HG02678 (cell line): ENCODE data around the gene RSRC2.
"Not testable (repeated sequence)": the region's sequence is repeated elsewhere in the genome, so short reads cannot be mapped to it uniquely, and the experiment has no call there.

Experiments used
- ATAC-seq: cut with Tn5 transposase; IDR thresholded peaks from one replicate; pipeline ENCODE4 v1.9.1; 2021; ENCODE audit warnings: mild to moderate bottlenecking, moderate library complexity; ENCODE audit not compliant: unreplicated experiment

RSRC2 gene

GRCh38 chr12:122487807-122488206 lies 38.9 kb downstream of the RSRC2 start:
- not testable (repeated sequence) for ATAC-seq

- ATAC-seq = no peak
Measured at GRCh38 chr12:122486805-122487426, 39.8 kb downstream of the RSRC2 start.

GRCh38 chr12:122486360-122486759 lies 40.4 kb downstream of the RSRC2 start:
- not testable (repeated sequence) for ATAC-seq

- ATAC-seq = not testable (repeated sequence)
Measured at GRCh38 chr12:122484385-122484784, 42.4 kb downstream of the RSRC2 start.

GRCh38 chr12:122483969-122484368 lies 42.8 kb downstream of the RSRC2 start:
- ATAC-seq = no peak

- no peak for ATAC-seq
Measured at GRCh38 chr12:122481861-122482260, 44.9 kb downstream of the RSRC2 start.

GRCh38 chr12:122480753-122481152 lies 46.0 kb downstream of the RSRC2 start:
- ATAC-seq = no peak

GRCh38 chr12:122474324-122474716 lies 52.4 kb downstream of the RSRC2 start:
- no peak for ATAC-seq

- ATAC-seq = no peak
Measured at GRCh38 chr12:122473543-122474323, 53.0 kb downstream of the RSRC2 start.

- ATAC-seq = no peak
Measured at GRCh38 chr12:122471324-122472226, 55.2 kb downstream of the RSRC2 start.

- ATAC-seq = not testable (repeated sequence)
Measured at GRCh38 chr12:122470576-122470975, 56.2 kb downstream of the RSRC2 start.

- ATAC-seq = not testable (repeated sequence)
Measured at GRCh38 chr12:122469856-122470255, 56.9 kb downstream of the RSRC2 start.

- no peak for ATAC-seq
Measured at GRCh38 chr12:122467983-122468382, 58.8 kb downstream of the RSRC2 start.

- ATAC-seq = not testable (repeated sequence)
Measured at GRCh38 chr12:122464317-122465042, 62.3 kb downstream of the RSRC2 start.

- no peak for ATAC-seq
Measured at GRCh38 chr12:122460641-122461040, 66.1 kb downstream of the RSRC2 start.

GRCh38 chr12:122460061-122460460 lies 66.7 kb downstream of the RSRC2 start:
- no peak for ATAC-seq

- ATAC-seq = no peak
Measured at GRCh38 chr12:122459211-122459610, 67.5 kb downstream of the RSRC2 start.

- ATAC-seq = no peak
Measured at GRCh38 chr12:122458105-122459035, 68.4 kb downstream of the RSRC2 start.

- ATAC-seq = no peak
Measured at GRCh38 chr12:122457627-122458026, 69.1 kb downstream of the RSRC2 start.

- no peak for ATAC-seq
Measured at GRCh38 chr12:122454739-122455138, 72.0 kb downstream of the RSRC2 start.
